Measurements from ENCODE around the gene AMELX.

AMELX gene

GRCh38 chrX:11309220-11309619 lies 16.0 kb downstream of the AMELX start:
- DNase-seq (ENCODE audit: low read depth): peak; percentile 31

GRCh38 chrX:11311706-11312105 lies 18.5 kb downstream of the AMELX start:
- DNase-seq (ENCODE audit: low read depth): no peak

- DNase-seq (ENCODE audit: low read depth): peak; percentile 13
Observed at GRCh38 chrX:11319806-11320520, 26.8 kb downstream of the AMELX start.

GRCh38 chrX:11321986-11322385 lies 28.8 kb downstream of the AMELX start:
- no peak for DNase-seq (ENCODE audit: low read depth)

DNA sequence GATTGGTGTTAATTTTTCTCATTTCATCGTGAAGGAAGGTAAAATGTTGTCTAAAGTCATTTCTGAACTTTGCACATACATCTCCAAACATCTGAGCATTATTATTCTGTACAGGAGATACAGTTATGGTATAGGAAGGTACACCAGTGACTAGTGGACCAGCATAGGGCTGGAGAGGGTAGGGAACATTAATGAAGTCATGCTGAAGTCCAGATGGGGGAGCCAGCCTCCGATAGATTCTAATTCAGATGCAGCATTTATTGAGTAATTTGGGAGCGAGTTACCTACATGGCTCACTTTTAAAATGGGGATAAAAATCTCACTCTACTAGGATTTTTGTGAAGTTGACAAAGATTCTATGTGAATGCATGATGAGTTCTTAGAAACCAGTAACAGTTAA lies 34.9 kb downstream of the AMELX start:
- DNase-seq (ENCODE audit: low read depth): no peak

- DNase-seq (ENCODE audit: low read depth): peak; percentile 34
Observed at GRCh38 chrX:11329021-11329420, 35.8 kb downstream of the AMELX start.

DNA sequence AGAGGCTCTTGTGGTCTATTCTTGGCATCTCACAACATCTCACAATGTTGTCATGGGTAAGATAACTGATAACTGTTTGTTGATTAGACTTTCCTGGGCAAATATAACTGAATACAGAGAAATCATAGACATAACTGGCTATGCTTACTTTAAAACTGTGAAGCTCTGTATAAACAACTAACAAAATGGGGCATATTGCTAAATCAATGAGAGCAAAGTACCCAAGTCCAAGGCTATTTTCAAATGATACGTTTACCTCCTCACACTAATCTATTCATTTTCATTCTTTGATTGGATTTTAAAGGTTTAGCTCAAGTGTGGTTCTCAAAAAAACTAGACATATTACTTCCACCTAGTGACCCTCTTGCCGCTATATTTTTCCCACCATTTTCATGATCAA lies 38.6 kb downstream of the AMELX start:
- DNase-seq (ENCODE audit: low read depth): no peak

DNA sequence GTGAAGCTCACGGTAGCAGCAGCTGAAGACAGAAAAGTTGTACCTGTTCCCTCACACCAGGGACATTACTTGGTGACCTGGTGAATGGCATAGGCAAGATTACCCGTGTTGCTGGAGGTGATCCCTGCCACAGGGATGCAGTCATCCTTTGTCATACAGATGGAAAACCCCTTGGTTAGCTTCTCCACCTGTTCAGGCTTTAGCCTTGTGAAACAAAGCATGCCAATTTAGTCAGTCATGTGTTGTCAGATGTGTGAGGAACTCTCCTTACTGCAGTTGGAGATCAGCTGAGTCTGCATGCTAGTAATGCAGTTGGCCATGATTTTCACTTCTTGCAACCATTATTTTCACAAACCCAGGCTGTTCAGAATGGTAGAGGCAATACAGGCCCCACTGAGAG lies 41.0 kb downstream of the AMELX start:
- no peak for DNase-seq (ENCODE audit: low read depth)

DNA sequence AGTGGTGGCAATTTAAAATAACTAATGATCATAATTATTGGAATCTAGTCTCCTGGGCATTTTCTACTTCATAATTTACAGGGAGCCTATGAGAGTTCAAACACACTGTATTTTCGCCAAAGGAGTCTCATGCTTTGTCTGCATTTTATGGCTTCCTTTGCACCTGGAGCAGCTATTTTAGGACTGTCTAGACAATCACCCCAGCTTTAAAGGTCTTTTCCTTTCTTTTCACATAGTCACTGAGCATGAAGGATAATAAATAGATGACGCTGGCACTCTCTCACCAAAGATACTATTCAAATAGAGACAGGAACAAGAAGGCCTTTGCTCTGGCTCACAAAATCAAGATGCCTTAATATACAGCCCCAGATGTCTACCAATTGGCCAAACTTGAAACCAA lies 43.0 kb downstream of the AMELX start:
- DNase-seq (ENCODE audit: low read depth): no peak

- no peak for DNase-seq (ENCODE audit: low read depth)
Observed at GRCh38 chrX:11337292-11338009, 44.2 kb downstream of the AMELX start.

DNA sequence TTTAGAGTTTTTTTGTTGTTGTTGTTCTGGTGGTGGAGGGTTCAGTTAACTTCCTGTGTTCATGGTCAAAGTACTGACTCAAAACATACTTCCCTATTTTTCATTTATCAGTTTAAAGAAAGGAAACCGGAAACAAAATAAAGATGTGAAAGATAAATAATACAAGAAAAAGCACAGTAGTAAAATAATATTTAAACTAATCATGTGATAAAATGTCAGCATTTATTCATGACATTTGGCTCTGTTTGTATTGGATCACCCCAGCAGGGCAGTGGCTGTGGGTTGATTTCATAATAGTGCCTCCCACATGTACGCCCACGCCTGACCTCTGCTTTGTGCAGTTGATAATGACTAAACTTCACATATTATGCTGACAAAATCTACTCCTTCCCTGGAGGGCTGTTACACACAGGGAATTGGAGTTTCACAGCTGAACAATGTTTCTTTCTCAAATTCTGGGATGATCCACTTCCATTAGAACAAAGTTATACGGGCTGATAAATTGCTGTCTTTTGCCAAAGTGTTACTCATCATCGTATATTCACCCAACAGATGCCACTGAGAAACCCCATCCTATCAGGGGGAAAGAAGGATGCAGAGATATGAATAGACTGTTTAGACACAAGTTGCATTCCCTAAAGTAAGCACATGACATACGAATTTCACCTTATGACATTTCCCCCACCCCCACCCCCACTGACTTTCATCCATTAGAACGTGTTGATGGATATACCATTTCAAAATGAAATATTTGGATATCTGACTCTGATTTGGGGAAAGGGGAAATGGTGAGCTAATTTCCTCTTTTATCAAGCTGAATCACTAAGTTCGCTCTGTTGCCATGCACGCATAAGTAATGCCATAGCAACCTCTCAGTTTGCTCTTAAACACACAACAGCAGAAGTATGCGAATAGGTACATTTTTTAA lies 48.3 kb downstream of the AMELX start:
- peak; percentile 88 for DNase-seq (ENCODE audit: low read depth)

- no peak for DNase-seq (ENCODE audit: low read depth)
Observed at GRCh38 chrX:11342673-11343072, 49.5 kb downstream of the AMELX start.

DNA sequence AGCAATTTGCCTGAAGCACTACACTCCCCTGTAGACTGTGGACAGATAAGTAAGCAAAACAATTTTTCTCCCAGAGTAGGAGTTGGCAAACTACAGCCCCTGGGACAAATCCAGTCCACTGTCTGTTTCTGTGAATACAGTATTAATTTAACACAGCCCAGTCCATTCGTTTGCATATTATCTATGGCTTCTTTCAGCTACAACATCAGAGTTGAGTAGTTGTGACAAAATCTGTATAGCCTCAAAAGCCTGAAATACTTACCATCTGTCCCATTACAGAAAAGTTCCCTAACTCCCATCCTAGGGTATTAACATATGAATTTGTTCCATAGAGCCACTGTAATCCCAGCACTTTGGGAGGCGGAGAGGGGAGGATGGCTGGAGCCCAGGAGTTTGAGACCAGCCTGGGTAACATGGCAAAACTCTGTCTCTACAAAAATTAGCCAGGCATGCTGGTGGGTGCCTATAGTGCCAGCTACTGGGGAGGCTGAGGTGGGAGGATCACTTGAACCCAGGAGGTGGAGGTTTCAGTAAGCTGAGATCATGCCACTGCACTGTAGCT lies 53.0 kb downstream of the AMELX start:
- no peak for DNase-seq (ENCODE audit: low read depth)

GRCh38 chrX:11347300-11347699 lies 54.1 kb downstream of the AMELX start:
- DNase-seq (ENCODE audit: low read depth): no peak

DNA sequence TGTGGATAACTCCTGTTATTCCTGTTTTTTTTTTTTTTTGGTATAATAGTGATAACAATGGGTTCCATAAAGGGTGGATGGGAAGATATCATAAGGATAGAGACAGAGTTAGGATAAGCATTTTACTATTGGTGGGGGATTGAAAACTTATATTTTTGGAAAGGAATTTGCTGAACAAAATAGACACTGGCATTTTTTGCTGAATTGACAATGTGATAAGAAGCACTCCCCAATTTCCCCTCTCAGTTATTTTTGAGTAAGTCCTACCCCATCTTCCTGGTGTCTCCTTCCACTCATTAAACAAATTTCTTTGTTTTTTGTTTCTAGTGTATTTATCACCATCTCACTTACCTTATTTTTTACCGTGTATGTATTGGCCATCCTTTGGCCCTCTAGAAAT lies 55.8 kb downstream of the AMELX start:
- no peak for DNase-seq (ENCODE audit: low read depth)

DNA sequence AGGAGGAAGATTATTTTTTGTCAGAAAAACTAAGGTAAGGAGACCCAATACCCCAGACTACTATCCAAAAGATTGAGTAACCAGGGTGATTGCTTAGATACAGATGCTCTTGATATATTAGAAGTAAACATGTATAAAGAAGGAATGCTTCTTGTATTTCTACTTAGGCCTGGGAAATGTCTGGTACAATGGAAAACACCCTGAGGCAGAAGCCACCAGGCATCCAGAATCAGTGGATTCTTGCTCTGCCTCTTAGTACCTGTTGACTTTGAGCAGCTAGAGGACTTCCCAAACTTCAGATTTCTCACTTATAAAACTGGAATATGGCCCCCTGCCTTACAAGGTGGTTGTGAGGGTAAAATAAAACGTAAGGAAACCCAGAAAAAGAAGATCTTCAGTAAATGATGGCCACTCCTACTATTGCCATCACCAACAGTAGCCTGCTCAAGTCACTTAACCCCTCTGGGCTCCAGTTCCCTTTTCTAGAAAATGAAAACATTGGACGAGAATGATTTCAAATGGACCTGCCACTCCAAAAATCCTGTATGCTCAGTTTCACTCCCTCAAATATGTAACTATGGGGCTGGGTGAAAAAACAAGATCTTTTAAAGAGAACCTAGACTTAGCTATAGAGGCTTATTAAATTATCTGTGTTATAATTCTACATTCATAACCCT lies 56.6 kb downstream of the AMELX start:
- no peak for DNase-seq (ENCODE audit: low read depth)

Data from iris pigment epithelial cell (primary cell).